Right kidney (tissue), 1 donor: ENCODE measurements around the gene RFT1.

Source experiments
- DNase-seq: peaks from one replicate; pipeline ENCODE4 v3.0.0-alpha.2; 2016

The RFT1 gene

DNA sequence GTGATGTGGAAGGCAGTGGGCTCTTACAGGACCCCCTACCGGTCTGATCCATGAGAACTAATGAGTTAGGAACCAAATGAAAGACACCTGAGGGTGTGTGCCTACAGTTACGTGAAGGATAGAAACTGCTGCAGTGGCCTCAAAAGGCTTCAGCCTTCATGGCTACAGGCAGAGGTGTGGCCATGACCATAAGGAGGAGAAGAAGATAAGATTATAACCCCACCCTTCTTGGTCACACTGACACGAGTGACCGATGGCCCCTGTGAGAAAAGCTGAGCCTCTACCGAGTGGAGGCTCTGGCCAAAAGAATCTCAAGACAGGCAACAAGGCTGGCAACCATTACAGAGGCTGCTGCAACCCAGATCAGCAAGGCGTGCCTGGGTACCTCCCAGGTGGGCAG, 6.3 kb downstream of the RFT1 start:
- DNase-seq = no peak

DNA sequence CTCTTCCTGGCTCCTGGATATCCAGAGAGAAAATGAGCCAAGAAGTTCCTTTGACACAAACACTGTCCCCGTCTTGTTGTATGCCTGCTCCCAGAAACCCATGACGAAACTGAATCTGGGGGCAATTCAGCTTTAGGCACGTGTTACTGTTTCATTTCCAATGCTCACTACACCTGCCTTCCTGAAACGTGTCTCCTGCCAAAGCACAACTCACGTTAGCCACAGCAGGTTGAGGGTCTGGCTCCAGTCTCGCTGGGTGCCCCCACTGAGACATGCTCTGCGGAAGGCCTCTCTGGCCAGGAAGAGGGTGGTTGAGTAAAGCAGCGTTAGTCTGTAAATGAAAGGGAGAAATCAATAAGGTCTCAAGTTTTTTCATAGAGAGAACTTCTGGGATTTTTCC, 6.7 kb downstream of the RFT1 start:
- no peak for DNase-seq

DNA sequence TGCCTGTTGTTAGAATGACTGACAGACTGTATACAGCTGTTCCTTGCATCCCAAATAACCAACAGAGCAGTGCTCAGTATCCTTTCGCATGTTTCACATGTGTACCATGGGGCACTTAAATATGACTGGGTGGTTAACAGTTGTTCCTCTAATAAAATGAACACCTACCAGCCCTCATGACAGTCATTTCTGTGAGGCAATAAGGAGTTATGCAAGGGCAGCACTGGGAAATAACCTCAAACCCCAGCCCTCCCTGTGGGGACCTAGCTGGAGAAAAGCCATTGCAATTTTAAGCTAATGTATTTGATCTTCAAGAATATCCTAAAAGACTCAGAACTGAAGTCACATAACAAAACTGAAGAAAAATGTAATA, 7.3 kb downstream of the RFT1 start:
- DNase-seq = no peak

DNA sequence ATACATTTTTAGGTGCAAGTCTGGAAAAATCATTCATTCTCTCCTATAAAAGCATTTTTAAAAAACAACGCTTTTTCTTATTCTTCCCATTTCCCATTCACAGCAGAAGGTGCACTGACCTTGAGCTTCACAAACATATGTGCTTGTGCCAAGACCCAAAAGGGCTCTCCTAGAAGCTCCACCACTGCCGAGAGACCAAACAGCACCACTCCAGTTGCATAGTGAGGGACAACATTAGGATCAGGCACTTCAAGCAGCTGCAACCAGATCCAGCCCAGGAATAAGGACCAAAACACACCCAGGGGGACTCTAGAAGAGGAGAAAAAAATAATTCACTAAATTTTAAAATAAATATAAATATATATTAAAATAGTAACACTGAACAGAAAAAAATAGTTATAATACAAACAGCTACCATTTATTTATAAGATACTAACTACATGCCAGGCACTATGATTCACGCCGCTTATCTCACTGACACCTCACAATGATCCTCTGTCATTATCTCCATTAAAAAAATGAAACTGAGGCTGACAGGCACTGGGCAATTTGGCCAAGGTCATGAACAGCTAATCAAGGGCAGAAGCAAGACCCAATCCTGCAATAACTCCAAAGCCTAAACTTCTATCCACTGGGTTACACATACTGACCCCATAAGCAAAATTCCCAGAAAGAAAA, 7.8 kb downstream of the RFT1 start:
- no peak for DNase-seq

DNA sequence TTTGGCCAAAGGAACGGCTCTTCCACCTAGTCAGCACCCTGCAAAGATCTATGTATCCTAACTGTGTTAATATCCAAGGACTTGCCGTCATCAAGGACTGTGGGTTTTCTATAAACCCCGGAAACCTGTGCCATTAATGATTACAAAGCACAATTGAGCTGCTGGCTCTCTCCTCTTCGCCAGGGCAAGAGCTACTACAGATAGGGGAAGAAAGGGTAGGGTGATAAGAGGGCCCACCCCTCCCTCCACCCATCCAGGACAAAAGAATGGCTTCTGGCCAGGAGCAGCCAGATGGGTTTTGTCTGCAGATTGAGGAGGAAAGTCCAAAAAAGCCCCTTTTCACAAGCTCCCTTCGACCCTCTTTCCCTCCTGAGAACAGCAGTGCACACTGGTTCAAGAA, 9.9 kb downstream of the RFT1 start:
- no peak for DNase-seq

DNA sequence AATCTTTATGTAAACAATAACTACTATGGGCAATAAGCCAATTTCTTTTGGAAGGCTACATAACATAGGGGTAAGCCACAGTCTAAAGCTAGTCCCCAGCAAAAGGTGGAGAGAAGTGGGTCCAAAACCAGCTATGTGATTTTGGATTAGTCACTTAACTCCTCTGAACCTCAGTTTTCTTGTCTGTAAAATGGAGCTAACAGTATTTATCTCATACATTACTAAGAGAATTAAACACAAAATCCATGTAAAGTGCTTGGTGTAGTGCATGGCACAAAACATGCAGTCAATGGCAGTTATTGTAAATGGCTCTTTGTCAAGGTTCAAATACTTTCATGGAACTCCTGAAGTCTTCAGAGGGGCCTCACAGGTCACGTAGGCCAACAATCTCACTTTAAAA, 13.3 kb downstream of the RFT1 start:
- DNase-seq = no peak

DNA sequence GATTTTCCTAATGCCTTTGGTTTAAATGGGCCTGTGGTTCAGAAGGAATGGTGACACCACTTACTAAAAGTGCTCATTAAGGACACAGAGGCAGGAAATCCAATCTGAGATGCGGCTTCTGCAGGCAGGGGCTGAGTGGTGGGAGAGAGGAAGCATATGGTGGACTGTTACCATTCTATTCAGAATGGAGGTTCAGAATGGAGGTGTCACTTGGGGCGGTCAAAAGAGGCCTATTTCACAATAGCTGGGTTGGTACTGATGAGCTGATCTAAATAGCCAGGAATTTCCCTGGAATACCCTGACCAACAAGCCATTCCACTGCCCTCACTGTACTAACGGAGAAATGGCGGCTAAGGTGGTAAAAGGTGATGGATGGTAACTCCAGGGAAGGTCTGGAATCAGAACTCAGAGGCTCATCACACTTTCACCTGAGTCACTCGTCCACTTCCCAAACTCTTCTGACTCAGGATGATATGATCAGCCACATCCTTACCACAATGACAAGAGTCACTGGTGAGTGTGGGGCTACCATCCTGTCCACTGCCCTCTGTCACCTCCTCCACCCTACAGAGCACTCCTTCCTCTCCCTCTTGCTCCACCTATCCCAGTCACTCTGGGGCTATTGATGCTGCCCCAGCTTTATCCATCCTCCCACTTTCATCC, 15.7 kb downstream of the RFT1 start:
- DNase-seq = no peak

DNA sequence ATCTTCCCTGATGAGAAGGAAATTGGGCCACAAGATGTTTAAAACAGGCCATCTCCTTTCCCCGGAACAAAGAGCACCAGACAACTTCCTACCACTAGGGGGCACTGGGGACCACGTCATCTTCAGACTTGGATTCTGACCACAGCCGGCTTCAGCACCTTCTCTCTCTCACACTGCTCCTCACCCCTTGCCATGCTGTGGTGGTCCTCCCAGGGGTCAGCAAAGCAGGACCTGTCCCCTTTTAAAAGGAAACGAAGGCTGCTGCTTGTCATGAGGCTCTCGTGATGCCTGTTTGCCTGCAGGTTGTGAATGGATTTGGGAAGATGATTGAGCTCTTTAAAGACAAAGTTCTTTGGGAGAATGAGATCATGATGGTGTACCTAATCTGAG, 16.2 kb downstream of the RFT1 start:
- peak; percentile 68 for DNase-seq

DNA sequence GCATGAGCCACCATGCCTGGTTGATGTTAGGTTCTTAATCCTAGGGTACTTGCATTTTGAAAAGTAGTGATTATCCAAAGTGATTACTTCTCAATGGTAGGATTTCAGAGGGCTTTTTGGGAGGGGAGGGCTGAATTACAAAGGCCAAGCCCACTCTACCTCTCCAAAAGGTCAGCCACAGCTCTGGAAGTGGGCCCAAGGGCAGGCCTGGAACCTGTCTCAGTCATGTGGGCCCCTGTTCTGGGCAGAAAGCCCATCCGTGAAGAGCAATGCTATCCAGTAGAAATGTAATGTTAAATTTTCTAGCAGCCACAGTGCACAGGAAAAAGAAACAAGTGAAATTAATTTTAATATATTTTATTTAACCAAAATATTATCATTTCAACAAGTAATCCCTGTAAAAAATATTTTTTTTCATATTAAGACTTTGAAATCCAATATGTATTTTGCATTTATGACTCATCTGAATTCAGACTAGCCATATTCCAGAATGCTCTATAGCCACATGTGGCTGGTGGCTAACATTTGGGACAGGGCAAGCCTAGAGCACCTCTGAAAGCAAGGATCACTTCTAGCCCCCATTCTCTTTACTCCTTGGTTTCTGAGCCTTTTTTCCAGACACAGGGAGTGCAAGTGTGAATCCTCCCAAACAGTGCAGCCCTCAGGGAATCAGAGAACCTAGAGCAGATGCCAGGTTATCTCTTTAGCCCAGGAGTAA, 16.8 kb downstream of the RFT1 start:
- DNase-seq = no peak

DNA sequence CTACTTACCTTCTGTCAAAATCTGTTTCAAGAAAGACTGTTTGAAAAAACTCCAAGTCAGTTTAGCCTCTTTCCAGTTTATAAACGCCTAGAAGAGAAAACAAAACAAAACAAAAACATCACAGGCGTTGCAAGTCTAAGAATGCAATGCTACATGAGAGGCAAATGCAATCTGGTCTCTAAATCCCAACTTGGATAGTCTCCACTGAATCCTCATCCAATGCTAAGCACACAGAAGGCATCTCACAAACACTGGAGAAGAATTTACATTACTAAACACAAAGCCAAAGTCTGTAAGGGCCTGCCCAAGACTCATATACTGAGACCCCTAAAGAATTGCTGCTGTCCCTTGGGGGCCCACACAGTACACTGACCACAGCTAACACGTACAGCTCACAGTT, 18.4 kb downstream of the RFT1 start:
- DNase-seq = no peak

DNA sequence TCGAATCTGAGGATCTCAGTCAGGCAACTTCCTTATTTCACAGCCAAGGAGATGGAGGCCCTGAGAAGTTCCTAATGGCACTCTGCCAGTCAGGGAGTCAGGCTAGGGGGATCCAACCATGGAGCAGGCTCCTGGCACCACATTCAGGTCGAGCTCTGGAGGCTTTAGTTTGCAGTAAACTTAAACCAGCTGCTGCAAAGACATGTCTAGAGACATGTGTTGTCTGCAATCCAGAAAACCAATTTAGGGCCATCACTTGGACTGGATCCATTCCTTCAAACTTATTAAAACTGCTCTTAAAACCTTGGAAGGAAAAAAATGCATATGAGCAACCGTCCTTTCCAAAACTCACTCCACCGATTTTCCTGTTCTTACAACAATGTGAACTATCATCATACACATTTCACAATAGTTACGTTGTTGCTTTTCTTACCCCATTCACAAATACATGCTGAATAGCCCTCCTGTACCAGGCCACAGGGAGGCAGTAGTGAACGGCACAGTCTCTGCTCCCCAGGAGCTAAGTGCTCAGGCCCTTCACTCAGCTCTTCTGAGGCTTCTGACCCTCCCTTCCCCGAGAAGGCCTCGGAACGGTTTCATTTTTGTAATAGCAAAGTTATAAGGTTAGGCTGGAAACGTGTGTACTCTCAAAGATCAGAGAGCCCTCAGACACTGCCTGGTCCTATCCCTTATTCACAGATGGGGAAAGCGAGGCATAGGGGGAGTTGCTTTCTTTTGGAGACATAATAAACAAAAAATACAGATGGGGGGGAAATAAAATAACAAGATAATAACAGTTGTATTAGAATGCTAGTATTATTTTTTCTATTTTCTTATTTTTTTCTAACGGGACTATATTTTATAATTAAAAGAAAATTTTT, 20.1 kb downstream of the RFT1 start:
- no peak for DNase-seq

DNA sequence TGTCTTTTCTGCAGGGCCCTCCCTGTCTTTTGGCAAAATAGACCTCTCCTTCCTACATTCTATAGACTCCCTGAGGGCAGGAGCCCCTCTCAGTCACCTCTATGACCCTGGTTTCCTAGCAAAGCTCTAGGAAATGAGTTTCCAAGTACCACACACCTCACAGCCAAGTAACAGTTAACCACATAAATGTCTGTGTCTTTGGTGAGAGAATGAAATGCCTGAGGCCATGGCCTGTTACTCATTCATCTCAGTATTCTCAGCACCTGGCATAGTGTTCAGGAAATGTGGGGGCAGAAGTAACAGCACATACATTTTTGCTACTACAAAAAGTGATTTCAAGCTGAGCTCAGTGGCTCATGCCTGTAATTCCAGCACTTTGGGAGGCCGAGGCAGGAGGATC, 21.0 kb downstream of the RFT1 start:
- no peak for DNase-seq

DNA sequence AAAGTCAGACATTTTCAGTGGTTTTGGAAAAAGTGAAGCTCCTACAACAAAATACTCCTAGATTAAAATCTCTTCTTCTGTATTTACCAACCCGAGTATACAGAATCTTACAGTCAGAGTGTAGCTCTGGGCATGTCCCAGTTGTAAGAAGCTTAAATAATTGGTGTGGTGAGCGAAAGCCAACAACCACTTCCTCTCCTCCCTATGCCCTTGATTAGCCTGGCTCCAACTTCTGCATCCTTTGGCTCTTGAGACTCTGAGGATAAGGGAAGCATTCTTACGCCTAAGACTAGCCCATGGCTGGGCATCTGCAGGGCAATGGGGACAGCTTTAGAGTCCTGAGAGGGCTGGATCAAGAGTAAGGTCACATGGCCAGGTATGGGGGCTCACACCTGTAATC, 25.5 kb downstream of the RFT1 start:
- DNase-seq = no peak

DNA sequence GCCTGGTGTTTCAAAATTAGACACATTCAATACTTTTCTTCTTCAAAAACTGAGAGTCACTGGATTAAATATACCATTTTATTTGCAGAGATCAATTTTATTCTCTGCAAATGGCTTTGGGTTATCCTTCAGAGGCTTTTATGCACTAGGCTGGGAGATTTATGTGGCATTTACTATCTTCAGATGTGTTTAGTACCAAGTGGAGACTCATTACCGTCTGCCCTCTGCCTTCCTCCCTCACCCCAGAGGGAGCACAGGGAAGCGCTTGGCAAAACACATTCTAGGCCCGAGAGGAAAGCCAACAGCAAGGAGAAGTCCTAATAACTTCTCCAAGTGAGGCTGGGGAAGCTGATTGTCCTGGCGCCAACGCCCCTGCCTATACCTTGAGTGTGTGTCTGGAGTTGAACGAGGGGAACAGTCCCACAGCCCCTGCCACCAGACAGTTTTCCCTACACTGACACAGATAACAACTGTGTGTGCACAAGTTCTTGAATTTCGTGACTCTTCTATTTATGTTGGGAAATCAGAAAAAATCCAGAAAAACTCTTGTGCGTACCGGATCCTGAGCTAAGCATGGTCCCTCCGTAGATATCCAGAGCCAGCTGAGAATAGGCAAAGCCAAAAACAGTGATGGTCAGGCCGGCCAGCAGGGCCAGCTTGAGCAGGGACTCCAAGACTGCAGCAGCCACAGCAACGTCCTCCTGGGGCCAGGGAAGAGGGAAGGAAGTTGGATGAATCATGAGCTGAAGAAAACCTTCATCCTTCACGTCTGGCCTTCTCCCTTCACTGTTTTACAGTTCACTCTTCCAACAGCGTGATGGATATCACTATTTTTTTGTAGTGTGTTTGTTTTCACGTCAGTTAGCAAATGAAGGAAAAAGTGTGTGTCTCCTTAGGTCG, 26.6 kb downstream of the RFT1 start:
- DNase-seq = no peak

DNA sequence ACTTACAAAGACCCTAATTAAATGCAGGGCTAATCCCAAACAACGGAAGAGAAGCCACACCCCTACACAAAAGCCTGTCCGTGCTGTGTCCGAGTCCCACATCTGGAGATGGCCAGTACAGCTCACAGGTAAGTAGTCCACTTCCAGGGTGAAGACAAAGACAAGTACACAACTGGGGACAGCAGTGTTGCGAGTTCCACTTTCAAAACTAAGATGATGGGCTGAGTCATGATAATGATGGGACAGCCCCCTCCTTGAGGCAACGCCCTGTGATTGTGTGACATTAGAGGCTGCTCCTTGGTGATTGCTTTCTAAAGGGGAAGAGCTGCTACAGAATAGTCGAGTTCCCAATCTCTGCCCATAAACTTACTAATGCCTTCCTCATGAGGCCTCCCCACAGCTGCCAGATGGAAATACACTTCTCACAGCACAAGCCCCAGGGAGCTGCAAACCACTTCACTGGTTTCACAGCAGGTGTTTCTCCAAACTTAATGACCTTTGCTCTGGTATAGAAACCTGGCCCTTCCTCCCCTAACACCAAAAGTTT, 27.6 kb downstream of the RFT1 start:
- no peak for DNase-seq

DNA sequence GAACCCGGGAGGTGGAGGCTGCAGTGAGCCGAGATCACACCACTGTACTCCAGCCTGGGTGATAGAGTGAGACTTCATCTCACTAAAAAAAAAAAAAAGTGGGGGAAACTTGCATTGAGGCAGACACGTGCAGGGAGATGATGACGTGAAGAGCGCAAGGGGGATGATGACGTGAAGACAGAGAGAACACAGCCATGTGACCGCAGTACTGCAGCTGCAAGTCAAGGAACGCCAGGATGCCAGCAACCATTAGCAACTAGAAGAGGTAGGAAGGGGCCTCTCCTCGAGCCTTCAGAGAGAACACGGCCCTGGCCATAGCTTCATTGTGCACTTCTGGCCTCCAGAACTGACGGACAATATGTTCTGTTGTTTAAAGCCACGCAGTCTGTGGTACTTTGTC, 28.3 kb downstream of the RFT1 start:
- no peak for DNase-seq

DNA sequence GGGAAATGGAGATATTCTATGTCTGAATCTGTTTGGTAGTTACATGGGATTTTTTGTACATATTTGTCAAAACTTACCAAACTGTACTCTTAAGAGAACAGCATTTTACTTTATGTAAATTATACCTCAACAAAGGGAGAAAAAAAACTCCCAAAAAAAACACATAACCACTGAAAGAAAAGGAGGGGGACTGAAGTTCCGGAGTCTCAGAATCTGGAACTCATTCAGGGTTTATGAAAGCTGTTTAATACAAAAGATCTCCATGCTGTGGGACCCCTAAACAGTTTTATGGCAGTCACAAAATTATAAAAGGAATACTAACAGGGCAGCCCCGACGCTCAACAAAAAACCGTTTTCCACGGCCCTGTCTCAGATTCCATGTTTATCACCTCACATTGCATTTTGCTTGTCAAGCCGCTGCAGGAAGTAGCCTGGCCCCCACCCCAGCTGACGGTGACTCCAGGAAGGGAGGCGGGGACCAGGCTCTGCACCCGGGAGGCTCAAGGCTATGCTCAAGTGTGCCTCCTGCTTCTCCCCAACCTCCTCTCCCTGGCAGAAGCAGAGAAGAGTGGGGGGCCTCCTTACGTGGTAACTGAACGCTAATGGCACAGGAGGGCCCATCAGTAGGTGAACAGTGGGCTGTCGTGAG, 29.3 kb downstream of the RFT1 start:
- no peak for DNase-seq

DNA sequence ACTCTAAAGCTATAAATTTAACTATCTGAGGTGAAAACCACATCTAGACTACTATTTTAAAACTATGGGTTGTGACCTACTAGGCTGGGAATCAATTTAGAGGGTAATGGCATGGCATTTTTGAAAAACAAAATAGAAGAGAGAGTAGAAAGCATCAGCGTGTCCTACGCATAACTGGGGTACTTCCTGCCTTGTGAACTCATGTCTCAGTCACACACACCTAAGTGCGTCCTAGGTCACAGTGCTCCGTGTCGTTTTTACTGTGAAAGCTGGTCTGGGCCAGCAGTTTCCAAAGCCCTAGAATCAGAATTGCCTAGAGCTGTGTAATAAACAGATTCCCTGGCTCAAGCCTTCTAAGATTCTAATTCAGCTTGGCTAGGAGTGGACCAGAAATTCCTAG, 32.3 kb downstream of the RFT1 start:
- no peak for DNase-seq

DNA sequence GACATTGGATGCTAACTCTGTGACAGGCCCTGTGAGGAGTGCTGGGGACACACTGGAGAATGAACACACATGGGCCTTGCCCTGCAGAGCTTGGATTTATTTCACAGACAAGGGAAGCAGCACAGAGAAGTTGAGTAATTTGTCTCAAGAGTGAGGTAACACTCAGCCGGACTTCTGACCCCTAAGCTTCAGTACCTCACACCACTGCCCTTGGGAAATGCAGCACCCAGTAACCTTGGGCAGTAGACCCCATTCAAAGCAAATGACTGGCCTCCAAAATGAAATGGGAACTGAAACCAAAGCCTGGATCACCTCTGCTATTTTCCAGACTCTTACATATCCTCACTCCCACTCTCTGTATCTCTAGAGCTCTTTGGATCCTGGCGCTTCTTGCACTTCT, 37.3 kb downstream of the RFT1 start:
- no peak for DNase-seq

DNA sequence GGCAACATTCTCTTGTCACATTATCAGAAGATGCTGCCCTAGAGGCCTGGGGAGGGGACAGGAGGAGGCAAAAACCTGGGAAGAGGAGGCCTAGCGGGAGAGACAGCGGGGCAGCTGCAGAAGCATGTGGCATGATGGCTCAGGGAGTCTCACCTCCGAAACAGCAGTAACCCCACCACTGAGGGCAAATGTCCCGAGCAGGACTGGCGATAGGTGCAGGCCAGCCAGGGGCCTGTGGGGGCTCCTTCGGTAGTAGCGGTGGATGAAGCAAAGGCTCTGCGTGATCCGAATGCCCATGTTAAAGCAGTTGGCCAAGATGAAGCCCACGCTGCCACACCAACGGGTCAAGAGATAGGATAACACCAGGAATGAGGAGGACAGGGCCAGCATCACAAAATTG, 38.0 kb downstream of the RFT1 start:
- DNase-seq = no peak

DNA sequence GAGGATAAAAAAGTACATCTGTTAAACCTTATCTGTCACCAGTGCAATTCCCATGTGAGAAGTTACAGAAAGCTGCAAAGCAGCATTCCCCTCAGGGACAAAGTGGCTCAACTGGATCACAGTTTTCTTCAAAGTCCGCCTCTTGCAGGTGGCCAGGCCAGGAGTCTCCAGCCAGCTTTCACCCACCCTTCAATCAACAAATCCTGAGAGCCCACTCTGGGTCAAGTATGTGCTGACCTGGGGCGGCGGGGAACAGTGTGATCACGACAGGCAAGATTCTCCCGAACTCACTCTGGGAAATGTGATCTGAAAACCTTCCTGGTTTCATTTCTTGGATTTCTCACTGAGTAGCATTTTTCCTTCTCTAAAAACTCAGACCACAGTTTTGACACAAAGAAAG, 39.2 kb downstream of the RFT1 start:
- no peak for DNase-seq
